ENCODE measurements around the gene TMEM131L. TPM values are rescaled to one million over a fixed set of nuclear protein-coding genes. Genes with fewer than 3 reads are reported as not detected.

Gene TMEM131L
- total RNA-seq, 1 donor from 2014 or later, result 18.6 TPM

DNA sequence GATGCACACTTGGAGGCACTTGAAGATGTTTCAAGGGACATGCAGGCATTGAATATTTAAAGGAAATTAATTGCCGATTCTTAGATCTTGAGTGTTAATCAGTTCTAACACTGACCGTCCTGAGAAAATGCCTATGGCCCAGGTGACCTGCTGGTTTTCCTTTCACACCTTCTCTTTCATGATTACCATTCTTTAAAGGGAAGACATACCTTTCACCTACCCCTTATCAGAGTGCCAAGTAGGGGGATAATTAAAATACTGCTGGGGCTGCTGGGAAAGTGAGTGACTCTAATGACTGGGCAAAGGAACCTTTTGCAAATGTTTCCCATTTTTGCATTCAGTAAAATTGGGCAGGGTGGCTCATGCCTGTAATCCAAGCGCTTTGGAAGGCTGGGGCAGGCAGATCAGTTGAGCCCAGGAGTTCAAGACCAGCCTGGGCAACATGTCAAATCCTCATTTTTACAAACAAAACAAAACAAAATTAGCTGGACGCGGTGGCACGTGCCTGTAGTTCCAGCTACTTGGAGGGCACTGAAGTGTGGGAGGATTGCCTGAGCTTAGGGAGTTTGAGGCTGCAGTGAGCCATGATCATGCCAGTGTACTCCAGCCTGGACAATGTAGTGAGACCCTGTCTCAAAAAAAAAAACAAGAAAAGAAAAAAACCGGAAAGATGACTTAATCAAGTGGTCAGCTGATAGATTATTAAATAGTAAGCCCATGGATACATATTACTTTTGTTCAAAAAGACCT lies 44.3 kb downstream of the TMEM131L start:
- H2AFZ ChIP-seq (ENCODE audit: low read depth, low read length), result no peak overlapping the region
- no peak overlapping the region for H3K27ac ChIP-seq (ENCODE audit: low read depth, low read length)
- H3K36me3 Mint-ChIP-seq (ENCODE audit: low read depth, unreplicated experiment), result peaks cover 12% of the 10 kb centered on the region
- no peak overlapping the region for H3K9ac ChIP-seq (ENCODE audit: low read length)
- no peaks in the 10 kb centered on the region for H3K27me3 Mint-ChIP-seq (ENCODE audit: low read depth, unreplicated experiment)
- H3K9me3 ChIP-seq (ENCODE audit: insufficient read depth, low read depth, low read length), result no peaks in the 10 kb centered on the region
- no peaks in the 10 kb centered on the region for H3K9me3 Mint-ChIP-seq (ENCODE audit: unreplicated experiment)
- FAIRE-seq (no peak), DNase-seq (ENCODE audit: low read depth) (no peak)
- TF ChIP-seq EZH2 (IDR thresholded peaks at IDR 0.05; ENCODE audit: insufficient read depth, low read length), result no peak
- TF ChIP-seq CTCF (IDR thresholded peaks at IDR 0.05; ENCODE audit: insufficient read depth, low read depth, low read length), result no peak
- peaks cover 27% of the 10 kb centered on the region for H3K4me1 ChIP-seq (ENCODE audit: insufficient read depth, low read length)
- no peak overlapping the region for H3K4me2 ChIP-seq (ENCODE audit: low read length)
- H3K36me3 ChIP-seq (ENCODE audit: insufficient read depth, low read length), result no peaks in the 10 kb centered on the region
- peaks cover 33% of the 10 kb centered on the region for H3K4me1 Mint-ChIP-seq (ENCODE audit: low read depth, unreplicated experiment)
- no peak overlapping the region for H3K4me3 Mint-ChIP-seq (ENCODE audit: unreplicated experiment)
- no peaks in the 10 kb centered on the region for H4K20me1 ChIP-seq (ENCODE audit: insufficient read depth, low read length)
- H3K27me3 ChIP-seq (ENCODE audit: insufficient read depth, low read length), result no peaks in the 10 kb centered on the region
- H3K4me3 ChIP-seq (ENCODE audit: insufficient read depth, low read depth, low read length), result no peak overlapping the region
- no peak overlapping the region for H3K27ac Mint-ChIP-seq (ENCODE audit: unreplicated experiment)
- H3K79me2 ChIP-seq (ENCODE audit: insufficient read depth, low read length), result peaks cover 3% of the 10 kb centered on the region

GRCh38 chr4:153511104-153511503 lies 44.9 kb downstream of the TMEM131L start:
- Histone ChIP-seq H3K79me2 (ENCODE audit: insufficient read depth, low read length) (peaks cover 3% of the 10 kb centered on the region), H3K9ac (ENCODE audit: low read length) (no peak overlapping the region), H3K4me2 (ENCODE audit: low read length) (no peak overlapping the region), H3K4me1 (ENCODE audit: insufficient read depth, low read length) (peaks cover 27% of the 10 kb centered on the region), H3K36me3 (ENCODE audit: insufficient read depth, low read length) (no peaks in the 10 kb centered on the region), H4K20me1 (ENCODE audit: insufficient read depth, low read length) (no peaks in the 10 kb centered on the region), H3K27me3 (ENCODE audit: insufficient read depth, low read length) (no peaks in the 10 kb centered on the region), H3K27ac (ENCODE audit: low read depth, low read length) (no peak overlapping the region), H3K4me3 (ENCODE audit: insufficient read depth, low read depth, low read length) (no peak overlapping the region), H3K9me3 (ENCODE audit: insufficient read depth, low read depth, low read length) (no peaks in the 10 kb centered on the region), H2AFZ (ENCODE audit: low read depth, low read length) (no peak overlapping the region)
- no peak overlapping the region for H3K4me3 Mint-ChIP-seq (ENCODE audit: unreplicated experiment)
- DNase-seq (ENCODE audit: low read depth) (no peak), FAIRE-seq (no peak)
- peaks cover 31% of the 10 kb centered on the region for H3K4me1 Mint-ChIP-seq (ENCODE audit: low read depth, unreplicated experiment)
- peaks cover 12% of the 10 kb centered on the region for H3K36me3 Mint-ChIP-seq (ENCODE audit: low read depth, unreplicated experiment)
- no peaks in the 10 kb centered on the region for H3K27me3 Mint-ChIP-seq (ENCODE audit: low read depth, unreplicated experiment)
- no peaks in the 10 kb centered on the region for H3K9me3 Mint-ChIP-seq (ENCODE audit: unreplicated experiment)
- TF ChIP-seq EZH2 (IDR thresholded peaks at IDR 0.05; ENCODE audit: insufficient read depth, low read length), result no peak
- TF ChIP-seq CTCF (IDR thresholded peaks at IDR 0.05; ENCODE audit: insufficient read depth, low read depth, low read length), result no peak
- H3K27ac Mint-ChIP-seq (ENCODE audit: unreplicated experiment), result no peak overlapping the region

All from astrocyte (in vitro differentiated cells and primary cell).